CD1c-positive myeloid dendritic cell (primary cell): Measurements from ENCODE around the gene SNRPD1.
"Not testable (repeated sequence)": the region's sequence is repeated elsewhere in the genome, so short reads cannot be mapped to it uniquely, and the experiment has no call there.

Experiments
- DNase-seq: peaks from one replicate; pipeline ENCODE4 v3.0.0-alpha.2; 2016; ENCODE audit errors: extremely low spot score

Gene SNRPD1

GRCh38 chr18:21636769-21637168 lies 24.7 kb downstream of the SNRPD1 start:
- no peak for DNase-seq

- DNase-seq: no peak
These were observed 26.7 kb downstream of the SNRPD1 start for GRCh38 chr18:21638822-21639221.

GRCh38 chr18:21640375-21640774 lies 28.3 kb downstream of the SNRPD1 start:
- DNase-seq: not testable (repeated sequence)

GRCh38 chr18:21650311-21650710 lies 38.2 kb downstream of the SNRPD1 start:
- no peak for DNase-seq

- no peak for DNase-seq
These were observed 40.0 kb downstream of the SNRPD1 start for GRCh38 chr18:21652073-21652472.

GRCh38 chr18:21653361-21653760 lies 41.2 kb downstream of the SNRPD1 start:
- no peak for DNase-seq

GRCh38 chr18:21656402-21656801 lies 44.3 kb downstream of the SNRPD1 start:
- DNase-seq: no peak

- no peak for DNase-seq
These were observed 48.0 kb downstream of the SNRPD1 start for GRCh38 chr18:21660078-21660477.

GRCh38 chr18:21662581-21662980 lies 50.5 kb downstream of the SNRPD1 start:
- DNase-seq: no peak

GRCh38 chr18:21663578-21663977 lies 51.5 kb downstream of the SNRPD1 start:
- DNase-seq: no peak

- DNase-seq: no peak
These were observed 52.0 kb downstream of the SNRPD1 start for GRCh38 chr18:21664069-21664468.

GRCh38 chr18:21669736-21670285 lies 57.7 kb downstream of the SNRPD1 start:
- no peak for DNase-seq

GRCh38 chr18:21672521-21673267 lies 60.6 kb downstream of the SNRPD1 start:
- DNase-seq: no peak

GRCh38 chr18:21675354-21675753 lies 63.2 kb downstream of the SNRPD1 start:
- not testable (repeated sequence) for DNase-seq

GRCh38 chr18:21678859-21679258 lies 66.7 kb downstream of the SNRPD1 start:
- no peak for DNase-seq

- DNase-seq: no peak
These were observed 68.0 kb downstream of the SNRPD1 start for GRCh38 chr18:21680161-21680560.

GRCh38 chr18:21682371-21683051 lies 70.4 kb downstream of the SNRPD1 start:
- peak; percentile 64 for DNase-seq
